Fibroblast of the conjunctiva (primary cell): ENCODE measurements around the gene MAPK11.

ENCODE experiments used
- DNase-seq: peaks from one replicate; pipeline ENCODE4 v3.0.0-alpha.2; 2010; ENCODE audit warnings: low read depth

MAPK11 gene

GRCh38 chr22:50248196-50249081 lies 21.7 kb downstream of the MAPK11 start:
- no peak for DNase-seq

GRCh38 chr22:50247748-50248147 lies 22.4 kb downstream of the MAPK11 start:
- DNase-seq, result no peak

- no peak for DNase-seq
These were observed 23.7 kb downstream of the MAPK11 start for GRCh38 chr22:50246242-50247175.

GRCh38 chr22:50245214-50246072 lies 24.7 kb downstream of the MAPK11 start:
- no peak for DNase-seq

GRCh38 chr22:50244420-50245213 lies 25.6 kb downstream of the MAPK11 start, which contains the start of gene TUBGCP6:
TUBGCP6 (minus strand) TSS chr22:50245023; CDS start chr22:50244459, 564 bp downstream.
- peak; percentile 59 for DNase-seq

GRCh38 chr22:50243685-50244419 lies 26.3 kb downstream of the MAPK11 start:
- no peak for DNase-seq

- DNase-seq, result no peak
These were observed 27.7 kb downstream of the MAPK11 start for GRCh38 chr22:50242406-50242949.

- no peak for DNase-seq
These were observed 31.4 kb downstream of the MAPK11 start for GRCh38 chr22:50238755-50239154.

GRCh38 chr22:50236731-50237409 lies 33.3 kb downstream of the MAPK11 start:
- no peak for DNase-seq

GRCh38 chr22:50233223-50233622 lies 37.0 kb downstream of the MAPK11 start:
- no peak for DNase-seq

GRCh38 chr22:50232481-50233151 lies 37.6 kb downstream of the MAPK11 start:
- DNase-seq, result no peak

GRCh38 chr22:50229370-50229769 lies 40.8 kb downstream of the MAPK11 start:
- no peak for DNase-seq

GRCh38 chr22:50228366-50228765 lies 41.8 kb downstream of the MAPK11 start:
- no peak for DNase-seq

- DNase-seq, result no peak
These were observed 42.5 kb downstream of the MAPK11 start for GRCh38 chr22:50227579-50228215.

GRCh38 chr22:50226875-50227165 lies 43.4 kb downstream of the MAPK11 start:
- DNase-seq, result no peak

- DNase-seq, result no peak
These were observed 43.9 kb downstream of the MAPK11 start for GRCh38 chr22:50226063-50226874.

- DNase-seq, result no peak
These were observed 44.8 kb downstream of the MAPK11 start for GRCh38 chr22:50225200-50225969.
